Measurements from ENCODE around the gene MAPKAP1.

GRCh38 chr9:125756518-125756917, 49.5 kb upstream of the MAPKAP1 start:
- no peak for TF ChIP-seq CTCF (IDR thresholded peaks at IDR 0.05)
- TF ChIP-seq POLR2A (IDR thresholded peaks at IDR 0.05) = no peak
